ENCODE measurements around the gene EBLN2. TPM values are rescaled to one million over a fixed set of nuclear protein-coding genes. Genes with fewer than 3 reads are reported as not detected.

Gene EBLN2
- 13.2 TPM for total RNA-seq (ENCODE audit: insufficient read depth, low replicate concordance)

DNA sequence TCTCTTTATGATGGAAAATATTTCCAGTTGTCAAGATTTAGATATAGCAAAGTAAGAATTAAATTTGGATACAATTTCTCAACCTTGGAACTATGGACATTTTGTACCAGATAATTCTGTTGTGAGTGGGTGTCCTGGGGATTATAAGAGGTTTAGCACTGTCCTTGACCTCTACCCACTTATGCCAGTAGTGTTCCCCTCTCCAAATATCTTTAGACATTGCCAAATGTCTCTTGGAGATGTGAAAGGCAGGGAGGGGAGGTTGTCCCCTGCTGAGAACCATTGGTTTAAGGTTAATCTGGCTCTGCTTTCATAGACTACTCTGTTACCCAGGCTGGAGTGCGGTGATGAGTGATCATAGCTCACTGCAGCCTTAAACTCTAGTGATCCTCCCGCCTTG is at the start of gene EBLN2:
Gene EBLN2 (plus strand): TSS at position 244 of the 400 bp plus-strand sequence. CDS start 423 bp downstream, outside the sequence.
- DNase-seq (ENCODE audit: low spot score), result no peak

DNA sequence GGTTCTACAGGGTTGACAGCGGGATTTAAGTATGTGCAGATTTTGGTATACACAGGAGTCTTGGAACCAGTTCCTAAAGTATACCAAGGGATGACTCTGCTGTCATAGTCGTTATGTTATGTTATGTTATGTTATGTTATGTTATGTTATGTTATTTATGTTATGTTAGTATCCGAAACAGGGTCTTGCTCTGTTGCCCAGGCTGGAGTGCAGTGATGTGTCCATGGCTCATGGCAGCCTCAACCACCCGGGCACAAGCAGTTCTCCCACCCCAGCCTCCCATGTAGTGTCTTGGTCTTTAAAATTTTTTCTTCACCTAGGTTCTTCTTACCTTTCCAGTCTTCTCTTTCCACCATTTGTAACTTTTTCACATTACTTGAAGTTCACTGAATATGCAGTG is 43.2 kb upstream of the EBLN2 start:
- no peak for DNase-seq (ENCODE audit: low spot score)

DNA sequence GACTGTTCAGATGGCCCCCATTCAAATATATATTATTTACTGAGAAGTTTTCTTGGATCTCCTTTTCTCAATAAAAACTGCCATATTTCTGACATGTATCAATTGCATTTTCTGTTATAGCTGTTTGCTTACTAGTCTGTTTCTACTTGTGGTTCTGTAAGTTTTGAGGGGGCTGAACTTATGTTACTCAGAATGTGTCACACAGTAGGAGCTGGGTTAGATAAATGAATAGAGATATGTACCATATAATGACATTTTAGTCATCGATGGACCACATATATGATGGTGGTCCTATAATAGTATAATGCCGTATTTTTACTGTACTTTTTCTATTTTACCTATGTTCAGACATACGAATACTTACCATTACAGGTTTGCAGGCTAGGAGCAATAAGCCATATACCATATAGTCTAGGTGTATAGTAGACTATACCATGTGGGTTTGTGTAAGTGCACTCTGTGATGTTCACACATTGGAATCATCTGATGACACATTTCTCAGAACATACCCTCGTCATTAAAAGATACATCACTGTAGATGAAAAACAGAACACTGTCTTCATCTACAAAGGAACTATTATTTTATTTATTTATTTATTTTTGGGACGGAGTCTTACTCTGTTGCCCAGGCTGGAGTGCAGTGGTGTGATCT is 42.5 kb upstream of the EBLN2 start:
- no peak for DNase-seq (ENCODE audit: low spot score)

DNA sequence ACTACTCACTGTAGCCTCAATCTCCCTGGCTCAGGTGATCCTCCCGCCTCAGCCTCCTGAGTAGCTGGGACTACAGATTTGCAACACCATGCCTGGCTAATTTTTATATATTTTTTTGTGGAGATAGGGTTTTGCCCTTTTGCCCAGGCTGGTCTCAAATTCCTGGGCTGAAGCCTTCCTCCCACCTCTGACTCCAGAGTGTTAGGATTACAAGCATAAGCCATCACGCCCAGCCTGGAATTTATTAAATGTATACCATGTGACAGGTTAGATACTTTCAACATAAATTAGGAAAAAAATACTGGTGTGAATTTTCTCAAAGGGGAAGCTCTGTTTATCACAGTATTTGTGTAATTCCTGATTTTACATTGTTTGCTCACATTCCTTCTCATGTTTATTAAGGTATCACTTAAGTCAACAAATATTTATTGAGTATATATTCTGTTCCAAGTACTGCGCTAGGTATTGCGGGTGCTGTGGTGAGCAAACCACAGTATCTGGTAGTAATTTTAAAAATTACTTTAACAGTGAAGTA is 40.1 kb upstream of the EBLN2 start:
- DNase-seq (ENCODE audit: low spot score), result no peak

DNA sequence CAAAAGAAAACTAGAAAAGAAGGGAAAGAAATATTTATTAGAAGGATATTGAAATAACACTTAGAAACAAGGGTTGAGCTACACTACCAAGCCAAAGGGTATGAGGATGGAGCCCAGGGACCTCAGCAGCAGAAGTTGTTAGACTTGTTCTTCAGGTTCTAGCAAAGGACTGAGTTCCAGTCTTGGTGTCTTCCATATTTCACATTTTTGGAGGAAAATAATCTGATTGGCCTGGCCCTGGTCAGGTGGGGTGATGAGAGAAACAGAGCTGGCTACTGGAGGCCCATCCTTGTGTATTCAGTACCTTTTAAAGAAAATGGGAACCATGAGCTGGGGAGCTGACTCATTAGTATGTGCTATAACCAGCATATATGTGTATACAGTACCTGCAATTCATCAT is 36.6 kb upstream of the EBLN2 start:
- DNase-seq (ENCODE audit: low spot score), result no peak

DNA sequence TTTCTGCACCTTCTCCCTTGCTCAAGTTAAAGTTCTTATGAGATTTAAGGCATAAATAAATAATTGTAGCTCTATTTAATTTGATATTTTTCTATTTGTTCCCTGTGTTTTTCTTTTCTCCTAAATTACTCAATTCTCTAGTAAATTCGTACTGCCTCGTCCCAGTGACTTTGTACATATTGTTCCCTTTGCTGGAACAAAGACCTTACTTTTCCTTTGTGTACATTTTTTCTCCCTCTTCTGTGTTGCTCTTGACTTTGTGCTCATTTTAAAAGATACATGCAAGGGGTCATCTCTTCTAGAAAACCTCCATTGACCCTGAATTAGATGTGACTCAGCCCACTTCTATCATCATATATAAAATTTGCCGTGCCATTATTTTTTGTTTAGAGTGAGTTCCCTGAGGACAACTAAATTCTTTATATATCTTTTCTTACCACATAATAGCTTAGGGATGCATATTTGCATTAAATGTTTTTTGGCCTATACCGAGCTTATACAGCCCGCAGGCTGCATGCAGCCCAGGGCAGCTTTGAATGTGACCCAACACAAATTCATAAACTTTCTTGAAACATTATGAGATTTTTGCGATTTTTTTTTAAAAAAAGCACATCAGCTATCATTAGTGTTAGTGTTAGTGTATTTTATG is 35.2 kb upstream of the EBLN2 start:
- no peak for DNase-seq (ENCODE audit: low spot score)

DNA sequence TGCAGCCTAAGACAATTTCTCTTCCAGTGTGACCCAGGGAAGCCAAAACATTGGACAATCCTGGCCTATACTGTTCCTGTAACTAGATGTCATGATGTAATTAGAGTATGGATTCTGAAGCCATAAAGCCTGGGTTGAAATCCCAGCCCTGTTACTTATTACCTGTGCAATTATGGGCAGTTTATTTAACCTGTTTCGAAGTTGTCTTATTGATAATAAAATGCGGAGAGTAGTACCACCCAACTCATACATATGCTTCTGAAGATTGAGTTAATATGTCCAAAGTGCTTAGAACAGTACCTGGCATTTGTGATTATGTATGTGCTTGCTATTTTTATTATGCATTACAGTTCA is 34.7 kb upstream of the EBLN2 start:
- DNase-seq (ENCODE audit: low spot score), result no peak

DNA sequence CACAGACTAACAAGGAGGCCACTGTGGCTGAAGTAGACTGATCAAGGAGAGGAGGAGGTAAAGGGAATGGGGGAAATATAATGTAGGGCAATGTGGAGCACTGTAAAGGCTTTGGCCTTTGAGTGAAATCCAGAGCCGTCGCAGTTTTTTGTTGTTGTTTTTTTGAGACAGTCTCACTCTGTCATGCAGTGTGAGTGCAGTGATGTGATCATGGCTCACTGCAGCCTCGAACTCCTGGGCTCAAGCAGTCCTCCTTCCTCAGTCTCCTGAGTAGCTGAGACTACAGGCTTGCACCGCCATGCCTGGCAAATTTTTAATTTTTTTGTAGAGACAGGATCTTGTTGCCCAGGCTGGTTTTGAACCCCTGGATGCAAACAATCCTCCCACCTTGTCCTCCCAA is 32.7 kb upstream of the EBLN2 start:
- DNase-seq (ENCODE audit: low spot score), result no peak

DNA sequence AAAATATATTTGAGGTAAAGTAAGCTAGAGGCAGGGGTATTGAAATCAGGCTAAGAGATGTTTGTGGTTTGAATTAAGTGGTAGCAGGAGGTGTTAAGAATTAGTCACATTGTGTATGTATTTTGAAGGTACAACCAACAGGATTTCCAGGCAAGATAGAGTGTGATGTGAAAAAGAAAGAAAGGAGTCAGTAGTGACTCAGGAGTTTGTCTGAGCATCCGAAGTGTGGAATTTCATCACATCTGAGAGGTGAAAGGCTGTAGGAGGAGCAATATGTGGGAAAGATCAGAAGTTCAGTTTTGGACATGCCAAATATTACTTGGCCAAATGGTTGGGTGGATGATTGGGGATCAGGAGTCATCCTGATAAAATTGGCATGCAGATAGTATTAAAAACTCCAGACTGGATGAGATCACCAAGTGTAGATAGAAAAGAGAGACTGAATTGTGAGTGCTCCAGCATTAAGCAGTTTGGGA is 32.1 kb upstream of the EBLN2 start:
- DNase-seq (ENCODE audit: low spot score), result peak; percentile 64

DNA sequence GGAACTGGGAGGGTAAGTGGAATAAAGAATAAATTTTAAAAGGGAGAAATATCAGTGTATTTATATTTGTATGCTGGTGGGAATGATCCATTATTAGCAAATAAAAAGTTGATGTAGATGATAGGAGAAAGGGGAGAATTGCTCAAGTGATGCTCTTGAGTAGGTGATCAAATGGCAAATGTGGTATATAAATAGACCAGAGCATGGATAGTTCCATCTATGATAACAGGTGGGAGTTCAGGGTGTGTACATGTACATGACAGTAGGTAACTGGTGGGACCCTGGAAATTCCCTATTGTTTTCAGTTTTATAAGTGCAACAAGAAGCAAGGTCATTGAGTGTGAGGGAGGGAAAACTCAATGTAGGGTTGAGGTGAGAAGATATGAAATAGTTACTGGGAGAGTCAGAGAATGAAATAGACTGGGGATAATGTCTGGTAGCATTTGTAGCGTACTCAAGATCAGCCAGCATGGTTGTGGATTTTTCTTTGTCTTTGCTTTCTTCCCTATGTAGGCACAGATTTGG is 31.3 kb upstream of the EBLN2 start:
- no peak for DNase-seq (ENCODE audit: low spot score)

DNA sequence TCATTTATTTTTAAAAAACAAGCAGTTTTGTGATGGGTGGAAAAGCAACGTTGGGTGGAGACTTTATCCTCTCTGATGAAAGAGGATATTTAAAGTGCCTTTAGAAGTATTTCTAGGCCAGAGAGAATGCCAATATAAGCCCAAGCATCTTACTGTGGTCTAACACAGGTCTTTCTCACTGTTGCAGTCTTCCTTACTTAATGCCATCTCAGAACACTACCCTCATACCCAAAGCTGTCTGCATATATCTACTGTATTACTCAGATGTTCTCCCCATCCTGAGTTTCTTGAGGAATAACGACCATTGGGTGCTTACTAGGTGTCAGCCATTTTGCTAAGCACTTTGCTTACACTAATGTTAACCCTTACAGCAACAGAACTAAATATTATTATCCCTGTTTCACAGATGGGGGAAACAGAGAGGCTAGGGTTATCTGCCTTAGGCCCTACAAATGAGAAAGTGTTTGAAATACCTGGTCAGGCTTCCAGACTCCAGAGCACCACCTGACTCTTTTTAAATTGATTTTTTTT is 29.8 kb upstream of the EBLN2 start:
- DNase-seq (ENCODE audit: low spot score), result no peak

DNA sequence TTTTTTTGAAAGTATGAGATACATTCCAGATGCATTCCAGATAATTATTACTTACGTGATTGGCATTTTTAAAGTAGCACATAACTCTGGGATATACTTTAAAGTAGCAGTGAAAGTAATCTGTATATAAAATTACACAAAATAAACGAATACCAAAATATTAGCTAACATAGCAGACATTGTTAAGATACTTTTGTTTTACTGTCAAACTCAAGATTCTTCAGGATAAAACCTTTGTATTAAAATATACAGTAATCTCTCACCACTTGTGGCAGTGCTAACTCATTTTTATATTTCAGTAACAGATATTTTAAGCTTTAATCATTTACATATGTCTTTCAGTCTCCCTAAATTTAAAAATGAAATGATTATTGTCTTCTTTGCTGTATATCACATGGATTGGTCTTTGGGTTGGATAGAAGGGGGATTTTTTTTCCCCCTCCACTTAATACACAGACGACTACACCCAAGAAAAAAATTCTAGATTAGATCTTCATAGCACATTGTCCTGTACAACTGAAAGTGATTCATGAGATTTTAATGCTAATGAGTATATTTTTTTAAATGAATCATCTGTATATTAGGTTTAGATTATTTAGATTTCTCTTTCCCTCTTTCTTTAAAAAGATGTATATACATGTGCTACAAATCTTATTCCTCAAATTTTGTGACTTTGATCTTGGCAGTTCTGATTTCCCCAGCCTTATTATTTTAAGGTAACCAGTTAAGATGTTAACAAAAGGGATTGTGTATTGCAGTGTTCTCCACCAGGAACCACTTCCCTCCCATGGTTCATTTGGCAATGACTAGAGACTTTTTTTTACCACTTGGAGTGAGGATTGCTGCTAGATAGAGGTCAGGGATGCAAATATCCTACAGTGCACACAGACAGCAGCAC is 24.5 kb upstream of the EBLN2 start:
- DNase-seq (ENCODE audit: low spot score), result no peak

DNA sequence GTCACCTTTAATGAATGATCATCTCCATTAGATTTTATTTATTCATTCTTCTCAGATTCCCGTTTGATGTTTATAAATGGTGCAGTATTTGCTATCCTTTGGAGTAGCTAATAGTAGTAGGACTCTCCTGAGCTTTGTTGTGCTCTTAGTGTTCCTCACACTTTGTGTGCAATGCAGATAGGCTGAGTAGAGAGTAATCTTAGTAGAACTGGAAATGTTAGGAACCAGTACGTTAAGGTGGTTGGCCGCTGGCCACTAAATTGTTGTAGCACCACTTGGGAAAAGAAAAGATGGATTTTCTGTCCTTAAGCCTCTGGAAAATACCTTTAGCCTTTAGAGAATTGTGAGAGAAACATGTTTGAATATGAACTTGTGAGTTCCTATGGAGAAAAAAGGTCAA is 19.9 kb upstream of the EBLN2 start:
- DNase-seq (ENCODE audit: low spot score), result no peak

DNA sequence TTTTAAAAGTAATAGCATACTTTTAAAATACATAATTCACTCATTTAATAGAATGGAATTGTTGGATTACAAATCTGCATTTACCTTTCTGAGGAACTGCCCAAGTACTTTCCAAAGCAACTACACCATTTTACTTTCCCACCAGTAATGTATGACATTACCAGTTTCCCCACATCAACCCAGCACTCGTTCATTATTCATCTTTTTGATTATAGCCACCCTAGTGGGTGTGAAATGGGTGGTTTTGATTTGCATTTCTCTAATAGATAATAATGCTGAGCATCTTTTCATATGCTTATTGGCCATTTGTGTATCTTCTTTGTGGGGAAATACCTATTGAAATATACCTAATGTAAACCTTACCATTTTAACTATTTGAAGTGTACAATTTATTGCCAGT is 18.0 kb upstream of the EBLN2 start:
- no peak for DNase-seq (ENCODE audit: low spot score)

DNA sequence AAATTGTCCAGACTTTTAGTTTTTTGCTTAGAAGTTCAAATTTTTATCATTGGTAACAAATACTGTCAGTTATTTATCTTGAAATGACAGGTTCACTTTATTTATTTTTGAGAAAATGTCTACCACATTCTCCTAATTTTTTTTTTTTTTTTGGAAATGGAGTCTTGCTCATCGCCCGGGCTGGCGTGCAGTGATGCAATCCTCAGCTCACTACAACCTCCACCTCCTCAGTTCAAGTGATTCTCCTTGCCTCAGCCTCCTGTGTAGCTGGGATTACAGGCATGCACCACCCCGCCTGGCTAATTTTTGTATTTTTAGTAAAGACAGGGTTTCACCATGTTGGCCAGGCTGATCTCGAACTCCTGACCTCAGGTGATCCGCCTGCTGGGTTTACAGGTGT is 16.1 kb upstream of the EBLN2 start:
- DNase-seq (ENCODE audit: low spot score), result no peak

DNA sequence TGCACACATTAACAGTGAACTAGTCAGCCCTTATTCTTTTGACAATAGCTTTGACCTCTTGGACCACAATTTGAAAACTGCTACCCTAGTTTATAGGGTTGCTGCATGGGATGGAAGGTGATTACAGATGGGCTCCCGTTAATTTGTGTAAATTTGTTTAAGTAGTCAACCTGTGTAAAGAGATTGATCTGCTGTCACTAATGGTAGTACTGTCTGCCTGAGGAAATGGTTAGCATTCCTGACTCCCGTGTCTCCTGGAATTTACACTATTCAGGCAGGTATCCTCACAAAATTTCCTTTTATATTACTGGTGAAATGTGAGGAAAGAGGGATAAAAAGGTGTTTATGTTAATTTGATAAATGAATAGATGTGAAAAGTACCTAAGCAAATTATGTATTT is 15.3 kb upstream of the EBLN2 start:
- no peak for DNase-seq (ENCODE audit: low spot score)

DNA sequence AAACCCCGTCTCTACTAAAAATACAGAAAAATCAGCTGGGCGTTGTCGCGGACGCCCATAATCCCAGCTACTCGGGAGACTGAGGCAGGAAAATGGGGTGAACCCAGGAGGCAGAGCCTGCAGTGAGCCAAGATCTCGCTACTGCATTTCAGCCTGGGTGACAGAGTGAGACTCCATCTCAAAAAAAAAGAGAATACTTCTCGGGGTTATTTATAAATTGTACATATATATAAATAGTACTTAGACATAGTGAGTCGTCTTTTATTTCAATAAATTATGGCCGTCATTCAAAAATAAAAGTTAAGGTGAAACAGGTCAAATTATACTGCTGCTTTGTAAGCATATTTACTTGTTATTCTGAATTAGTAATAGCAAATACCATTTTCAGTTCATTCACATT is 12.1 kb upstream of the EBLN2 start:
- no peak for DNase-seq (ENCODE audit: low spot score)

DNA sequence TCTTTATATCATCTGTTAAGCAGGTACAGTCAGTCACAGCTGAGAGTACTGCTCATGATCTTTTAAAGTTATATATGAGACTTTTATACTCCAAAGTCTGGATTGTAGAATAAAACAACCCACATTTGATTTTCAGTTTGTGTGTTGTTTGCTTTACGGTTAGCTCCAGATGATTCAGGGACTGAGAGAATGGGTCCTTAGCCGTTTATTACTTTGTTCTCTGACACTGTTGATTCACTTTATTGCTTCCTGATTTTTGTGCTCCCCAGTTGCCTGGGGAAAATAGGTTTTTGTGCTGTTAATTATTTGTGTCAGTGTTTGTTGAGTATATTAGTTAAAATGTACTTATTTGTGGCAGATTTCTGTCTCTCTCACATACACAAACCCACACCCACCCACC is 8.6 kb upstream of the EBLN2 start:
- no peak for DNase-seq (ENCODE audit: low spot score)

DNA sequence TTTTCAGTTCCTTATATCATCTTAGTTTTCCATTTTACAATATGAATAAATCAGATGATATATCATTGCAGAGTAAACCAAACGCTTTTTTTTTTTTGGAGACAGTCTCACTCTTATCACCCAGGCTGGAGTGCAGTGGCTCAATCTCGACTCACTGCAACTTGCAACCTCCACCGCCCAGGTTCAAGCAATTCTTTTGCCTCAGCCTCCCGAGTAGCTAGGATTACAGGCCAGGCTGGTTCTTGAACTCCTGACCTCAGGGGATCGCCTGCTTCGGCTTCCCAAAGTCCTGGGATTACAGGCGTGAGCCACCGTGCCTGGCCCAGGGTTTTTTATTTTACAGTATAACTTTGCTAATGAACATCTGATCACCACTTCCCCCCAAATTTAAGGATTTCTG is 5.9 kb upstream of the EBLN2 start:
- DNase-seq (ENCODE audit: low spot score), result peak; percentile 25

DNA sequence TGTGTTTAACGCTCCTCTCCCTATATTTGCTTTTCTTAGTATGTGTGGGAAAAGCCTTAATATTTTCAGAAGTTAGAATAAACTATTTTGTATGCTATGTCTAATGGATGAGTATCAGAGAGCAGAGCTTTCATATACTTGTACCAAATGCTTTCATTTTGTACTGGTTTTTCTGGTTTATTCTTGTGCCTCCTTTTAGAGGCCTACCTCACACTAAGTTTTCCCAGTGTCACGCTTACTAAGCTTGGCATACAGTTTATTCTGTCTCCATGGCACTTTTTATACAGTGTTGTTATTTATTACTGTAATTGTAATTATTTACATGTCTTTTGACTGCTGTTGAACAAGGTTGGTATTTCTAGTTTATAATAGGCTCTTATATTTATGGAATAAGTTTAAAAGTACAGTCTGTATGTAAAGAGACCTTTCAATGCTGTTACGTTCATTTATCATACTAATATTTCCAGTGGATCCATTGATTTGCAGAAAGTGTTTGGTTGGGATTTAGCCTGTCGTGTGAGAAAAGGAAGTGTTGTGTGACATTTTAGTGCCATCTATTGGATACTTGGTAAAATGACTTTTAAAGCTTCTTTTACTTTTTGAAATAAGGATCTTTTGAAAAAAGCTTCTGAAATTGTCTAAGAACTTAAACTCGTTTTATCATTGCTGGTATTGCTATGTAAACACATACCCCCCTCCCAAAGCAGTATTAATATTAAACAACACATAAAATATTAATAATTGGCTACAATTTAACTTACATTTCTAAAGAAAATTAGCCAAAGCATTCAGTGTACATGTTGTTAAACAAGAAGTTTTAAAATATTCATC is 5.2 kb upstream of the EBLN2 start:
- DNase-seq (ENCODE audit: low spot score), result peak; percentile 41

DNA sequence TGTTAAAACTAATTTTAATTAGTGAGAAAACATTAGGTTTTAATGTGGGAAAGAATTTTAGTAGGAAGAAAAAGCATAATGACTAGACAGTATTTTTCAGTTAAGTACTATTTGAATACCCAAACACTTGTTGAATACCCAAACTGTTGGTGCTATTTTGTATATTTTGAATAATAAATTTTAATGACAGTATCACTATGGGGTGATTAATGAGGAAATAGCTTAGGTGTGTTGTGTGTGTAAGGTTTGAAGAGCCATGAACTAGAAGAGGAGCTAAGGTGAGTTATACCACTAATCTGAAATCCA is 4.7 kb upstream of the EBLN2 start:
- no peak for DNase-seq (ENCODE audit: low spot score)
